Endothelial cell of umbilical vein (primary cell): ENCODE data around the gene ASAP2. TPM values are rescaled to one million over a fixed set of nuclear protein-coding genes. Genes with fewer than 3 reads are reported as not detected.

Source experiments
- BruUV-seq: library from RNA; stranded (reverse); fragments of 400-500 nt; replicated peaks from 2 replicates; lab custom pipeline; 2021; lab: Mats Ljungman, UMichigan
- CTCF ChIA-PET: fragments of 300-600, 350-600 bp; sonication (Branson Sonifier 250); formaldehyde crosslinking; loops from one replicate; lab custom pipeline; 2021; ENCODE audit warnings: antibody characterized with exemption, inconsistent platforms; lab: Charles Lee
- POLR2A ChIA-PET: fragments of 300-600, 350-600 bp; sonication (Branson Sonifier 250); formaldehyde crosslinking; loops from one replicate; lab custom pipeline; 2021; ENCODE audit warnings: antibody characterized with exemption, inconsistent platforms; lab: Charles Lee
- DNase-seq: peaks from one replicate; pipeline ENCODE4 v3.0.0-alpha.2; 2011; ENCODE audit warnings: low read depth, low spot score
- FAIRE-seq: peaks from 2 replicates; lab custom pipeline; 2011; peaks lifted over from hg19 to GRCh38; lab: Jason Lieb, UNC
- H2AFZ ChIP-seq: 2 replicates; pipeline ENCODE4 v1.6.0; 2012; ENCODE audit warnings: low read depth, low read length, control low read depth, inconsistent platforms
- H3K27ac ChIP-seq: 2 replicates; pipeline ENCODE4 v1.5.1; 2011; ENCODE audit warnings: low read depth, mild to moderate bottlenecking, control low read depth, low read length, moderate library complexity; ENCODE audit not compliant: insufficient read depth
- H3K27me3 ChIP-seq, 2 experiments: 2 replicates each; pipeline versions ENCODE4 v1.6.0 to v1.6.1; 2011; ENCODE audit warnings: low read length in 2 of 2, mixed read lengths in 1 of 2; ENCODE audit not compliant: control insufficient read depth in 2 of 2, insufficient read depth in 2 of 2
- H3K36me3 ChIP-seq, 2 experiments: 2 replicates in 1 of 2; 3 replicates in 1 of 2; pipeline ENCODE4 v1.5.1; 2011; ENCODE audit warnings: low read length in 2 of 2, mild to moderate bottlenecking in 1 of 2, moderate library complexity in 1 of 2; ENCODE audit not compliant: control insufficient read depth in 2 of 2, insufficient read depth in 2 of 2; ENCODE audit errors: extremely low read depth in 1 of 2
- H3K4me1 ChIP-seq: 3 replicates; pipeline ENCODE4 v1.5.1; 2011; ENCODE audit warnings: mild to moderate bottlenecking, low read length; ENCODE audit not compliant: control insufficient read depth, insufficient read depth; ENCODE audit errors: extremely low read depth
- H3K4me2 ChIP-seq: 2 replicates; pipeline ENCODE4 v1.6.1; 2011; ENCODE audit warnings: low read length, control low read depth, mixed read lengths; ENCODE audit not compliant: insufficient read depth
- H3K4me3 ChIP-seq, 3 experiments: fragments of 200-600 bp in 1 of 3; sonication (generic), shearing (Covaris generic) in 1 of 3; replicated peaks in 1 of 3; 2 replicates each; pipeline ENCODE4 v1.5.1; 2011 to 2016; ENCODE audit warnings: control low read depth in 3 of 3, low read length in 3 of 3, mild to moderate bottlenecking in 2 of 3, inconsistent platforms in 1 of 3, low read depth in 1 of 3, moderate library complexity in 1 of 3; ENCODE audit not compliant: insufficient read depth in 1 of 3
- H3K79me2 ChIP-seq: 2 replicates; pipeline ENCODE4 v1.6.0; 2012; ENCODE audit warnings: low read length, inconsistent platforms; ENCODE audit not compliant: control insufficient read depth, insufficient read depth
- H3K9ac ChIP-seq: replicated peaks from 2 replicates; pipeline ENCODE3; 2011; ENCODE audit warnings: low read length, control low read depth; ENCODE audit not compliant: insufficient read depth; ENCODE audit errors: extremely low read depth
- H3K9me1 ChIP-seq: replicated peaks from 3 replicates; pipeline ENCODE4 v1.6.0; 2011; ENCODE audit warnings: mild to moderate bottlenecking, low read length; ENCODE audit not compliant: control insufficient read depth, insufficient read depth; ENCODE audit errors: extremely low read depth
- H3K9me3 ChIP-seq: replicated peaks from 2 replicates; pipeline ENCODE4 v1.5.1; 2012; ENCODE audit warnings: low read length, inconsistent platforms; ENCODE audit not compliant: control insufficient read depth, insufficient read depth
- H4K20me1 ChIP-seq: replicated peaks from 2 replicates; pipeline ENCODE3; 2011; ENCODE audit warnings: mild to moderate bottlenecking, low read length; ENCODE audit not compliant: control insufficient read depth, insufficient read depth; ENCODE audit errors: extremely low read depth
- EZH2 ChIP-seq: IDR thresholded peaks from 2 replicates; pipeline ENCODE4 v1.6.1; 2012; ENCODE audit warnings: borderline replicate concordance, low read depth, mild to moderate bottlenecking, moderate library complexity, low read length, inconsistent platforms; ENCODE audit not compliant: severe bottlenecking
- FOS ChIP-seq: IDR thresholded peaks from 2 replicates; pipeline ENCODE4 v1.6.1; 2011; ENCODE audit warnings: mild to moderate bottlenecking, low read length, moderate library complexity, borderline replicate concordance; ENCODE audit not compliant: insufficient read depth
- GATA2 ChIP-seq: IDR thresholded peaks from 2 replicates; pipeline ENCODE4 v1.7.0; 2011; ENCODE audit warnings: low read depth, mild to moderate bottlenecking, moderate library complexity, mixed read lengths, low read length; ENCODE audit not compliant: insufficient read length, insufficient read depth
- JUN ChIP-seq: IDR thresholded peaks from 2 replicates; pipeline ENCODE4 v1.6.1; 2011; ENCODE audit warnings: borderline replicate concordance, low read depth; ENCODE audit not compliant: insufficient read length, insufficient read depth
- MAX ChIP-seq: IDR thresholded peaks from 2 replicates; pipeline ENCODE4 v1.6.1; 2011; ENCODE audit not compliant: insufficient read depth, insufficient read length
- MYC ChIP-seq: IDR thresholded peaks from one replicate; pipeline ENCODE4 v1.6.1; 2011; ENCODE audit warnings: mild to moderate bottlenecking, low read depth, low read length
- POLR2A ChIP-seq: IDR thresholded peaks from 2 replicates; pipeline ENCODE4 v1.6.1; 2012; ENCODE audit warnings: low read depth, mild to moderate bottlenecking, control low read depth, low read length
- POLR2AphosphoS5 ChIP-seq: IDR thresholded peaks from 2 replicates; pipeline ENCODE4 v1.6.1; 2012; ENCODE audit warnings: low read depth, mild to moderate bottlenecking, control low read depth, low read length, moderate library complexity; ENCODE audit not compliant: insufficient read depth
- dilution Hi-C: fragments of 300-500 bp; cut with MboI; formaldehyde crosslinking; loops from one replicate; pipeline ENCODE4 v1.15.0; 2019; ENCODE audit warnings: low sequenced_read_pairs; ENCODE audit not compliant: extremely low pct_ligation_motif_present
- intact Hi-C: fragments of 100-400 bp; cut with micrococcal nuclease; formaldehyde crosslinking; loops from one replicate; pipeline ENCODE4 v1.10.0; 2022
- polyA plus RNA-seq, 4 experiments: library from polyadenylated mRNA; depleted of rRNA in 3 of 4; stranded (reverse) in 3 of 4; unstranded in 1 of 4; fragments of >200 nt; gene quantifications; 2 replicates each; pipeline versions ENCODE4 v1.2.1 to v1.2.3, GENCODE V29; 2011 to 2012; ENCODE audit warnings: missing spikeins in 1 of 4
- total RNA-seq: library from RNA; stranded (reverse); gene quantifications from 2 replicates; pipeline ENCODE4 v1.2.3, GENCODE V29; 2021

The ASAP2 gene
- total and polyA plus RNA-seq, 2 donors (not counting 3 experiments of a cell fraction or from before 2014, with no cell fraction given): 31.1 to 79.2 TPM

GRCh38 chr2:9256570-9257043 is 50.0 kb downstream of the ASAP2 start:
- H3K4me2 ChIP-seq: peak overlapping the region; percentile 32
- dilution Hi-C loops: no loop called here
- H3K27me3 ChIP-seq: no peaks in the 10 kb centered on the region
- H3K27ac ChIP-seq: no peak overlapping the region
- peaks cover 84% of the 10 kb centered on the region for H3K79me2 ChIP-seq
- ChIA-PET CTCF (interaction anchor here (0.9 to 1.4 kb wide), 3 partner anchors 43 to 51 kb away, joined by 3 read pairs; no protein-coding TSS in a partner anchor), POLR2A (no interaction called here)
- no peaks in the 10 kb centered on the region for H3K9me1 ChIP-seq
- no peak overlapping the region for H3K9ac ChIP-seq
- FAIRE-seq: peak; percentile 77
- no peaks in the 10 kb centered on the region for H3K36me3 ChIP-seq
- intact Hi-C loops: no loop called here
- H2AFZ ChIP-seq: no peak overlapping the region
- no peak overlapping the region for H3K4me3 ChIP-seq
- TF ChIP-seq MYC (no peak), MAX (no peak), POLR2AphosphoS5 (no peak), EZH2 (no peak), GATA2 (no peak), FOS (no peak), JUN (no peak)
- H3K9me3 ChIP-seq: no peaks in the 10 kb centered on the region
- BruUV-seq: no TSS peak
- peak; percentile 58 for DNase-seq
- peaks cover 65% of the 10 kb centered on the region for H3K4me1 ChIP-seq
- no peaks in the 10 kb centered on the region for H4K20me1 ChIP-seq

- ChIA-PET POLR2A (interaction anchor here (0.6 to 0.7 kb wide), 2 partner anchors 51 to 235 kb away, joined by 6 to 7 read pairs; no protein-coding TSS in a partner anchor), CTCF (interaction anchor here (0.6 to 1.2 kb wide), 5 partner anchors 10 to 251 kb away, joined by 3 to 4 read pairs (median 4); no protein-coding TSS in a partner anchor)
- DNase-seq: no peak
- H3K4me2 ChIP-seq: peak overlapping the region; percentile 58
- no peak overlapping the region for H3K4me3 ChIP-seq
- TF ChIP-seq MYC (no peak), JUN (no peak), POLR2A (no peak)
- H3K27ac ChIP-seq: peak overlapping the region; percentile 42
- H3K4me1 ChIP-seq: peaks cover 77% of the 10 kb centered on the region
- no peaks in the 10 kb centered on the region for H3K27me3 ChIP-seq
- BruUV-seq: TSS peak; percentile 16
- H3K9ac ChIP-seq: peak overlapping the region; percentile 32
- no peaks in the 10 kb centered on the region for H3K9me3 ChIP-seq
- no peaks in the 10 kb centered on the region for H4K20me1 ChIP-seq
- H3K9me1 ChIP-seq: no peaks in the 10 kb centered on the region
- FAIRE-seq: no peak
- H3K36me3 ChIP-seq: no peaks in the 10 kb centered on the region
- peaks cover 88% of the 10 kb centered on the region for H3K79me2 ChIP-seq
- intact Hi-C loops: no loop called here
- dilution Hi-C loops: no loop called here
- no peak overlapping the region for H2AFZ ChIP-seq
Observed at GRCh38 chr2:9258501-9258900, 51.9 kb downstream of the ASAP2 start.
